ENCODE data around the gene UNC45B. TPM values are rescaled to one million over a fixed set of nuclear protein-coding genes. Genes with fewer than 3 reads are reported as not detected.

The UNC45B gene
- total and polyA plus RNA-seq, 2 of the 4 experiments (the other 2 are of a cell fraction), result not detected

DNA sequence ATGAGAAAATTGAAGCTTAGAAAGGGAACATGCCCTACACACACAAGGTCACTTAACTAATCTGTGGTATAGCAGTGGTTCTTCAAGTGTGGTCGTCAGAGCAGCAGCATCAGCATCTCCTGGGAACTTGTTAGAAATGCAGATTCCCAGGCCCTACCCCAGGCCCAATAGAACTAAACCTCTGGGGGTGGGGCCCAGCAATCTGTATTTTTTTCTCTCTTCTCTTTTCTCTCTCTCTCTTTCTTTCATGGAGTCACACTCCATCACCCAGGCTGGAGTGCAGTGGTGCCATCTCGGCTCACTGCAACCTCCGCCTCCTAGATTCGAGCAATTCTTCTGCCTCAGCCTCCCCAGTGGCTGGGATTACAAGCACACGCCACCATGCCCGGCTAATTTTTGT, 9.4 kb upstream of the UNC45B start:
- in situ Hi-C loops (cut with MboI; ENCODE audit: low sequenced_read_pairs), result no loop called here
- BruUV-seq (replicated peaks), result no TSS peak

More for the DNA sequence above, 9.4 kb upstream of the UNC45B start:
- Histone ChIP-seq H2AK9ac (replicated peaks; ENCODE audit: low read depth, low read length, poor library complexity) (no peak overlapping the region), H3K9ac (ENCODE audit: low read depth, low read length) (no peak overlapping the region), H2AFZ (replicated peaks; ENCODE audit: low read length, poor library complexity) (no peak overlapping the region), H3K79me1 (ENCODE audit: low read depth in 1 of 2, low read length in 2 of 2) (peaks cover 14 to 20% of the 10 kb centered on the region in 2 experiments), H2BK15ac (ENCODE audit: low read depth, low read length) (no peak overlapping the region), H3K9me1 (ENCODE audit: insufficient read depth, low read length) (peaks cover 3% of the 10 kb centered on the region; the same call in 1 of the 2 replicates), H2BK120ac (ENCODE audit: low read depth, low read length) (no peak overlapping the region), H4K8ac (ENCODE audit: low read depth in 2 of 2, low read length in 2 of 2) (no peak overlapping the region), H3K56ac (ENCODE audit: extremely low read depth, insufficient read depth, low read length) (no peak overlapping the region), H3K27me3 (ENCODE audit: control insufficient read depth, insufficient read depth, low read length) (no peaks in the 10 kb centered on the region), H3K4me3 (ENCODE audit: insufficient read depth, low read depth, low read length) (no peak overlapping the region), H4K20me1 (ENCODE audit: insufficient read depth, low read length) (no peaks in the 10 kb centered on the region), H3K9me3 (ENCODE audit: control insufficient read depth, insufficient read depth, low read length) (no peaks in the 10 kb centered on the region), H3K4ac (ENCODE audit: low read depth, low read length) (no peak overlapping the region), H3K18ac (ENCODE audit: low read depth, low read length) (no peak overlapping the region), H2BK5ac (ENCODE audit: low read depth, low read length, poor library complexity, severe bottlenecking) (no peak overlapping the region), H3K14ac (replicated peaks; ENCODE audit: low read depth, low read length) (no peak overlapping the region), H4K5ac (ENCODE audit: low read depth, low read length) (no peak overlapping the region), H3K4me2 (ENCODE audit: low read depth, low read length) (no peak overlapping the region), H3K4me1 (ENCODE audit: control insufficient read depth, insufficient read depth, low read length) (no peaks in the 10 kb centered on the region; the same call in 1 of the 2 replicates), H3K27ac (ENCODE audit: insufficient read depth, low read length) (no peak overlapping the region), H3K23ac (ENCODE audit: low read depth, low read length) (no peak overlapping the region), H3K36me3 (ENCODE audit: control insufficient read depth, insufficient read depth, low read length) (peaks cover 56% of the 10 kb centered on the region), H4K91ac (ENCODE audit: insufficient read depth, low read depth, low read length) (no peak overlapping the region), H2BK20ac (ENCODE audit: low read depth, low read length) (no peak overlapping the region), H2AK5ac (ENCODE audit: low read depth, low read length) (no peak overlapping the region)
- ChIA-PET CTCF (no interaction called here), POLR2A (ENCODE audit: unreplicated experiment) (no interaction called here)
- dilution Hi-C loops (cut with HindIII; ENCODE audit: low sequenced_read_pairs, unreplicated experiment) (no loop called here), intact Hi-C loops (cut with micrococcal nuclease) (no loop called here)
- no CpG with 5 or more reads among the region's 6 CpGs for WGBS, 2 experiments (ENCODE audit: extremely low coverage in 2 of 2, insufficient read length in 1 of 2)
- DNase-seq (no peak), ATAC-seq (ENCODE audit: low read depth) (no peak)
- no peak for TF ChIP-seq FOS (IDR thresholded peaks at IDR 0.05; ENCODE audit: low read depth, low read length)
- TF ChIP-seq, protein P1, sequence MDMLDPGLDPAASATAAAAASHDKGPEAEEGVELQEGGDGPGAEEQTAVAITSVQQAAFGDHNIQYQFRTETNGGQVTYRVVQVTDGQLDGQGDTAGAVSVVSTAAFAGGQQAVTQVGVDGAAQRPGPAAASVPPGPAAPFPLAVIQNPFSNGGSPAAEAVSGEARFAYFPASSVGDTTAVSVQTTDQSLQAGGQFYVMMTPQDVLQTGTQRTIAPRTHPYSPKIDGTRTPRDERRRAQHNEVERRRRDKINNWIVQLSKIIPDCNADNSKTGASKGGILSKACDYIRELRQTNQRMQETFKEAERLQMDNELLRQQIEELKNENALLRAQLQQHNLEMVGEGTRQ (IDR thresholded peaks at IDR 0.05; ENCODE audit: low read depth, low read length), result no peak
- no peak for TF ChIP-seq MAFK (IDR thresholded peaks at IDR 0.05; ENCODE audit: low read depth, low read length)
- no peak for TF ChIP-seq MAZ (IDR thresholded peaks at IDR 0.05; ENCODE audit: borderline replicate concordance, low read depth, low read length)
- TF ChIP-seq ELK1 (IDR thresholded peaks at IDR 0.05; ENCODE audit: borderline replicate concordance, low read depth, low read length), result no peak
- no peak for TF ChIP-seq NFE2L2 (IDR thresholded peaks at IDR 0.05; ENCODE audit: low read depth, low read length)
- TF ChIP-seq RFX5 (IDR thresholded peaks at IDR 0.05; ENCODE audit: low read depth, low read length), result no peak

Data from IMR-90 (cell line).